Fibroblast of lung (primary cell): ENCODE measurements around the gene NEDD4L. TPM values are rescaled to one million over a fixed set of nuclear protein-coding genes. Genes with fewer than 3 reads are reported as not detected.

Source experiments
- DNase-seq, 2 donors: peaks; one replicate each; pipeline versions ENCODE4 v3.0.0 to v3.0.0-alpha.2; 2010; ENCODE audit warnings: low read depth in 2 of 2
- H2AFZ ChIP-seq: 2 replicates; pipeline ENCODE4 v1.5.1; 2012; ENCODE audit warnings: low read length, control low read depth, inconsistent platforms
- H3K27ac ChIP-seq: 2 replicates; pipeline ENCODE4 v1.5.1; 2011; ENCODE audit warnings: low read length, control low read depth; ENCODE audit not compliant: insufficient read depth
- H3K27me3 ChIP-seq: 2 replicates; pipeline ENCODE4 v1.5.1; 2011; ENCODE audit warnings: mild to moderate bottlenecking, low read length; ENCODE audit not compliant: control insufficient read depth, insufficient read depth
- H3K36me3 ChIP-seq: 2 replicates; pipeline ENCODE4 v1.5.1; 2011; ENCODE audit warnings: low read length; ENCODE audit not compliant: control insufficient read depth, insufficient read depth
- H3K4me1 ChIP-seq: 2 replicates; pipeline ENCODE4 v1.5.1; 2011; ENCODE audit warnings: low read length; ENCODE audit not compliant: control insufficient read depth, insufficient read depth; ENCODE audit errors: extremely low read depth
- H3K4me2 ChIP-seq: 2 replicates; pipeline ENCODE4 v1.5.1; 2011; ENCODE audit warnings: low read length, control low read depth; ENCODE audit not compliant: insufficient read depth; ENCODE audit errors: extremely low read depth
- H3K4me3 ChIP-seq, 4 experiments: fragments of 200-600 bp in 1 of 4; sonication (generic) in 1 of 4; replicated peaks in 1 of 4; 2 replicates each; pipeline ENCODE4 v1.5.1; 2011 to 2016; ENCODE audit warnings: low read length in 4 of 4, low read depth in 3 of 4, mild to moderate bottlenecking in 3 of 4, control low read depth in 2 of 4, inconsistent platforms in 1 of 4, mixed read lengths in 1 of 4; ENCODE audit not compliant: insufficient read depth in 1 of 4; ENCODE audit errors: control extremely low read depth in 1 of 4
- H3K79me2 ChIP-seq: 2 replicates; pipeline ENCODE4 v1.5.1; 2012; ENCODE audit warnings: mild to moderate bottlenecking, low read length, inconsistent platforms; ENCODE audit not compliant: control insufficient read depth, insufficient read depth
- H3K9ac ChIP-seq: 2 replicates; pipeline ENCODE4 v1.5.1; 2011; ENCODE audit warnings: mild to moderate bottlenecking, low read length, control low read depth; ENCODE audit not compliant: insufficient read depth
- H3K9me3 ChIP-seq: 2 replicates; pipeline ENCODE4 v1.5.1; 2012; ENCODE audit warnings: low read depth, low read length; ENCODE audit not compliant: control insufficient read depth, insufficient read depth
- H4K20me1 ChIP-seq: 2 replicates; pipeline ENCODE4 v1.5.1; 2011; ENCODE audit warnings: low read length; ENCODE audit not compliant: control insufficient read depth, insufficient read depth; ENCODE audit errors: extremely low read depth
- CTCF ChIP-seq, 2 donors: IDR thresholded peaks in 1 of 2; conservative IDR thresholded peaks in 1 of 2; 1 replicate in 1 of 2; 2 replicates in 1 of 2; pipeline ENCODE4 v1.5.1; 2011 to 2012; ENCODE audit warnings: low read length in 2 of 2, control low read depth in 1 of 2, inconsistent platforms in 1 of 2, low read depth in 1 of 2, mild to moderate bottlenecking in 1 of 2
- EZH2 ChIP-seq: IDR thresholded peaks from 2 replicates; pipeline ENCODE4 v1.5.1; 2012; ENCODE audit warnings: low read length, control low read depth, mild to moderate bottlenecking; ENCODE audit errors: missing control alignments
- polyA plus RNA-seq, 2 donors: library from polyadenylated mRNA; depleted of rRNA in 1 of 2; stranded (reverse) in 1 of 2; unstranded in 1 of 2; fragments of >200 nt; gene quantifications; 2 replicates each; pipeline ENCODE4 v1.2.1, GENCODE V29; 2011 to 2012; ENCODE audit warnings: missing spikeins in 1 of 2
- total RNA-seq: library from RNA; depleted of rRNA; stranded (reverse); fragments of >200 nt; gene quantifications from 2 replicates; pipeline ENCODE4 v1.2.1, GENCODE V29; 2014

NEDD4L gene
- total and polyA plus RNA-seq, 2 donors (not counting 1 experiment from before 2014, with no cell fraction given) = 5.5 to 18.7 TPM

GRCh38 chr18:58272209-58272608, 228.2 kb downstream of the NEDD4L start:
- no peaks in the 10 kb centered on the region for H4K20me1 ChIP-seq
- no peaks in the 10 kb centered on the region for H3K4me1 ChIP-seq
- no peak overlapping the region for H3K9ac ChIP-seq
- no peak for TF ChIP-seq EZH2
- TF ChIP-seq CTCF (conservative IDR thresholded peaks at IDR 0.05 in 1 of 2, IDR thresholded peaks at IDR 0.05 in 1 of 2; ENCODE audit: low read depth in 1 of 2, low read length in 2 of 2) = no peak
- no peak overlapping the region for H2AFZ ChIP-seq
- no peaks in the 10 kb centered on the region for H3K79me2 ChIP-seq
- DNase-seq = no peak
- no peaks in the 10 kb centered on the region for H3K9me3 ChIP-seq
- H3K4me2 ChIP-seq = no peak overlapping the region
- no peak overlapping the region for H3K27ac ChIP-seq
- H3K27me3 ChIP-seq = no peaks in the 10 kb centered on the region
- H3K4me3 ChIP-seq = no peak overlapping the region
- H3K36me3 ChIP-seq = no peaks in the 10 kb centered on the region

- Histone ChIP-seq H3K9me3 (no peaks in the 10 kb centered on the region), H3K4me2 (no peak overlapping the region), H3K4me1 (no peaks in the 10 kb centered on the region), H3K27me3 (no peaks in the 10 kb centered on the region), H3K79me2 (no peaks in the 10 kb centered on the region), H3K27ac (no peak overlapping the region), H3K4me3 (no peak overlapping the region), H2AFZ (no peak overlapping the region), H3K9ac (no peak overlapping the region), H4K20me1 (no peaks in the 10 kb centered on the region), H3K36me3 (no peaks in the 10 kb centered on the region)
- peak in 1 of 2 donors; percentile 25 for DNase-seq
- TF ChIP-seq EZH2 (no peak), CTCF (conservative IDR thresholded peaks at IDR 0.05 in 1 of 2, IDR thresholded peaks at IDR 0.05 in 1 of 2; ENCODE audit: low read depth in 1 of 2, low read length in 2 of 2) (no peak)
These were observed 228.9 kb downstream of the NEDD4L start for GRCh38 chr18:58272779-58273435.

GRCh38 chr18:58275176-58275575, 231.2 kb downstream of the NEDD4L start:
- no peaks in the 10 kb centered on the region for H3K9me3 ChIP-seq
- no peak overlapping the region for H2AFZ ChIP-seq
- no peak overlapping the region for H3K4me2 ChIP-seq
- H4K20me1 ChIP-seq = no peaks in the 10 kb centered on the region
- H3K27ac ChIP-seq = no peak overlapping the region
- no peaks in the 10 kb centered on the region for H3K79me2 ChIP-seq
- H3K27me3 ChIP-seq = no peaks in the 10 kb centered on the region
- no peak overlapping the region for H3K9ac ChIP-seq
- no peak for TF ChIP-seq CTCF (conservative IDR thresholded peaks at IDR 0.05 in 1 of 2, IDR thresholded peaks at IDR 0.05 in 1 of 2; ENCODE audit: low read depth in 1 of 2, low read length in 2 of 2)
- no peak for TF ChIP-seq EZH2
- H3K36me3 ChIP-seq = no peaks in the 10 kb centered on the region
- H3K4me1 ChIP-seq = no peaks in the 10 kb centered on the region
- no peak for DNase-seq
- no peak overlapping the region for H3K4me3 ChIP-seq
